HCT116 (cell line): ENCODE results near the gene TIMD4. TPM values are rescaled to one million over a fixed set of nuclear protein-coding genes. Genes with fewer than 3 reads are reported as not detected.

Source experiments
- ATAC-seq: fragments of 200-7000 bp; cut with Tn5 transposase; 2 replicates; pipeline ENCODE4 v1.9.1; 2020; ENCODE audit warnings: mild to moderate bottlenecking, moderate library complexity
- BruUV-seq: library from RNA; stranded (reverse); fragments of 400-500 nt; replicated peaks from 2 replicates; lab custom pipeline; 2021; lab: Mats Ljungman, UMichigan
- CTCF ChIA-PET: fragments of 300-600 bp; sonication (Branson Sonifier 250); formaldehyde crosslinking; loops from one replicate; lab custom pipeline; 2021; ENCODE audit warnings: antibody characterized with exemption; lab: Charles Lee
- POLR2A ChIA-PET: fragments of 300-600, 350-600 bp; sonication (Branson Sonifier 250); formaldehyde crosslinking; loops from one replicate; lab custom pipeline; 2021; ENCODE audit warnings: antibody characterized with exemption; lab: Charles Lee
- RAD21 ChIA-PET, 2 experiments: fragments of 300-600 bp; sonication (Branson Sonifier 250); formaldehyde crosslinking; loops; one replicate each; lab custom pipeline; 2023; ENCODE audit warnings: low total read pairs in 2 of 2; ENCODE audit not compliant: uncharacterized antibody in 2 of 2, unreplicated experiment in 2 of 2, low non-redundant PET in 1 of 2; lab: Charles Lee
- DNase-seq: peaks from one replicate; pipeline ENCODE4 v3.0.0-alpha.2; 2010; ENCODE audit warnings: low read depth, low spot score
- H2AFZ ChIP-seq: fragments of 200-600 bp; shearing (Covaris generic), sonication (generic); 2 replicates; pipeline ENCODE4 v1.6.1; 2017; ENCODE audit warnings: low read depth, mixed run types, mixed read lengths, antibody characterized with exemption, low read length; ENCODE audit not compliant: poor library complexity, severe bottlenecking
- H3K27ac ChIP-seq: 2 replicates; pipeline ENCODE4 v1.5.1; 2012; ENCODE audit warnings: low read depth, low read length
- H3K27me3 ChIP-seq: fragments of 200-600 bp; sonication (generic); 2 replicates; pipeline ENCODE4 v1.6.1; 2016; ENCODE audit warnings: mixed run types, low read length, mixed read lengths; ENCODE audit not compliant: insufficient read depth
- H3K36me3 ChIP-seq, 2 experiments: fragments of 200-500 bp in 1 of 2; fragments of 200-600 bp in 1 of 2; sonication (Bioruptor generic) in 1 of 2; sonication (generic) in 1 of 2; 2 replicates each; pipeline versions ENCODE4 v1.5.1 to v1.6.1; 2014 to 2016; ENCODE audit warnings: low read length in 2 of 2, inconsistent platforms in 1 of 2, mixed read lengths in 1 of 2, mixed run types in 1 of 2; ENCODE audit not compliant: insufficient read depth in 2 of 2, control insufficient read depth in 1 of 2
- H3K4me1 ChIP-seq, 2 experiments: fragments of 200-600 bp in 1 of 2; sonication (generic) in 1 of 2; 2 replicates each; pipeline versions ENCODE4 v1.5.1 to v1.6.1; 2012 to 2017; ENCODE audit warnings: low read length in 2 of 2, inconsistent platforms in 1 of 2, mild to moderate bottlenecking in 1 of 2, mixed read lengths in 1 of 2, mixed run types in 1 of 2, moderate library complexity in 1 of 2; ENCODE audit not compliant: insufficient read depth in 2 of 2, control insufficient read depth in 1 of 2
- H3K4me2 ChIP-seq: fragments of 200-600 bp; sonication (generic); 2 replicates; pipeline ENCODE4 v1.6.1; 2017; ENCODE audit warnings: mixed run types, low read length, mixed read lengths
- H3K4me3 ChIP-seq, 2 experiments: fragments of 200-600 bp in 1 of 2; sonication (generic) in 1 of 2; replicated peaks in 1 of 2; 2 replicates each; pipeline ENCODE4 v1.5.1; 2011 to 2016; ENCODE audit warnings: low read length in 2 of 2, control low read depth in 1 of 2, low read depth in 1 of 2, mild to moderate bottlenecking in 1 of 2, mixed read lengths in 1 of 2, mixed run types in 1 of 2
- H3K79me2 ChIP-seq: fragments of 200-600 bp; sonication (generic); 2 replicates; pipeline ENCODE4 v1.6.1; 2017; ENCODE audit warnings: mild to moderate bottlenecking, mixed run types, low read length, moderate library complexity, mixed read lengths; ENCODE audit not compliant: insufficient read depth
- H3K9ac ChIP-seq: fragments of 200-600 bp; sonication (generic); 2 replicates; pipeline ENCODE4 v1.6.1; 2016; ENCODE audit warnings: low read length, mixed read lengths
- H3K9me2 ChIP-seq: fragments of 200-600 bp; sonication (generic), shearing (Covaris generic); 2 replicates; pipeline ENCODE4 v1.6.1; 2017; ENCODE audit warnings: mixed run types, mild to moderate bottlenecking, moderate library complexity; ENCODE audit not compliant: insufficient read depth
- H3K9me3 ChIP-seq, 2 experiments: fragments of 200-500 bp in 1 of 2; fragments of 200-600 bp in 1 of 2; sonication (Bioruptor generic) in 1 of 2; sonication (generic) in 1 of 2; 2 replicates each; pipeline ENCODE4 v1.6.1; 2014 to 2017; ENCODE audit warnings: low read length in 2 of 2, mixed read lengths in 2 of 2, inconsistent platforms in 1 of 2, low read depth in 1 of 2, mild to moderate bottlenecking in 1 of 2, mixed run types in 1 of 2, moderate library complexity in 1 of 2; ENCODE audit not compliant: control insufficient read depth in 1 of 2, insufficient read depth in 1 of 2
- H4K20me1 ChIP-seq: fragments of 200-600 bp; sonication (generic), shearing (Covaris generic); 2 replicates; pipeline ENCODE4 v1.6.1; 2017; ENCODE audit warnings: mixed run types, mild to moderate bottlenecking, moderate library complexity; ENCODE audit not compliant: insufficient read depth
- ATF3 ChIP-seq: IDR thresholded peaks from 2 replicates; pipeline ENCODE4 v1.6.1; 2012
- CEBPB ChIP-seq: IDR thresholded peaks from 2 replicates; pipeline ENCODE4 v1.6.1; 2012; ENCODE audit warnings: low read depth
- CTCF ChIP-seq, 3 experiments: fragments of 200-600 bp in 1 of 3; sonication (generic) in 1 of 3; IDR thresholded peaks in 2 of 3; conservative IDR thresholded peaks in 1 of 3; 2 replicates each; pipeline ENCODE4 v1.5.1; 2012 to 2017; ENCODE audit warnings: low read depth in 2 of 3, low read length in 2 of 3, antibody characterized with exemption in 1 of 3, borderline replicate concordance in 1 of 3, control low read depth in 1 of 3, mild to moderate bottlenecking in 1 of 3, mixed read lengths in 1 of 3, mixed run types in 1 of 3, moderate library complexity in 1 of 3; ENCODE audit not compliant: insufficient read depth in 1 of 3
- EGR1 ChIP-seq: IDR thresholded peaks from 2 replicates; pipeline ENCODE4 v1.6.1; 2012; ENCODE audit warnings: low read depth
- ELF1 ChIP-seq: IDR thresholded peaks from 2 replicates; pipeline ENCODE4 v1.6.1; 2012; ENCODE audit warnings: low read depth, borderline replicate concordance
- EZH2 ChIP-seq: fragments of 200-600 bp; sonication (generic); IDR thresholded peaks from 2 replicates; pipeline ENCODE4 v1.6.1; 2017; ENCODE audit warnings: antibody characterized with exemption, mixed run types
- EZH2phosphoT487 ChIP-seq: fragments of 200-600 bp; IDR thresholded peaks from 2 replicates; pipeline ENCODE4 v1.6.1; 2018; ENCODE audit warnings: antibody characterized with exemption, borderline replicate concordance
- FOSL1 ChIP-seq: IDR thresholded peaks from 2 replicates; pipeline ENCODE4 v1.6.1; 2012; ENCODE audit warnings: low read depth
- JUND ChIP-seq: IDR thresholded peaks from 2 replicates; pipeline ENCODE4 v1.6.1; 2012
- POLR2AphosphoS5 ChIP-seq: IDR thresholded peaks from 2 replicates; pipeline ENCODE4 v1.6.1; 2011; ENCODE audit warnings: mild to moderate bottlenecking, low read depth, low read length, moderate library complexity
- RAD21 ChIP-seq: IDR thresholded peaks from 2 replicates; pipeline ENCODE4 v1.6.1; 2012; ENCODE audit warnings: low read depth, mild to moderate bottlenecking
- SIN3A ChIP-seq: IDR thresholded peaks from 2 replicates; pipeline ENCODE4 v1.6.1; 2012; ENCODE audit warnings: low read depth
- SRF ChIP-seq: IDR thresholded peaks from 2 replicates; pipeline ENCODE4 v1.6.1; 2012; ENCODE audit warnings: low read depth
- TCF7L2 ChIP-seq: IDR thresholded peaks from 2 replicates; pipeline ENCODE4 v1.7.0; 2011; ENCODE audit warnings: borderline replicate concordance, inconsistent platforms; ENCODE audit not compliant: insufficient read depth, insufficient read length; ENCODE audit errors: extremely low read depth
- ZFX ChIP-seq: fragments of 450-650 bp; IDR thresholded peaks from 2 replicates; pipeline ENCODE4 v1.6.1; 2017
- intact Hi-C: fragments of 100-400 bp; cut with micrococcal nuclease; formaldehyde crosslinking; loops from 2 replicates; pipeline ENCODE4 v1.10.0; 2022
- total RNA-seq: library from RNA; stranded (reverse); gene quantifications from one replicate; pipeline ENCODE4 v1.2.1, GENCODE V29; 2021; ENCODE audit not compliant: unreplicated experiment
- TF ChIP-seq, protein P1 (sequence below): IDR thresholded peaks from 2 replicates; pipeline ENCODE4 v1.6.1; 2012

TIMD4 gene
- total RNA-seq, 1 experiment from 2014 or later = not detected

DNA sequence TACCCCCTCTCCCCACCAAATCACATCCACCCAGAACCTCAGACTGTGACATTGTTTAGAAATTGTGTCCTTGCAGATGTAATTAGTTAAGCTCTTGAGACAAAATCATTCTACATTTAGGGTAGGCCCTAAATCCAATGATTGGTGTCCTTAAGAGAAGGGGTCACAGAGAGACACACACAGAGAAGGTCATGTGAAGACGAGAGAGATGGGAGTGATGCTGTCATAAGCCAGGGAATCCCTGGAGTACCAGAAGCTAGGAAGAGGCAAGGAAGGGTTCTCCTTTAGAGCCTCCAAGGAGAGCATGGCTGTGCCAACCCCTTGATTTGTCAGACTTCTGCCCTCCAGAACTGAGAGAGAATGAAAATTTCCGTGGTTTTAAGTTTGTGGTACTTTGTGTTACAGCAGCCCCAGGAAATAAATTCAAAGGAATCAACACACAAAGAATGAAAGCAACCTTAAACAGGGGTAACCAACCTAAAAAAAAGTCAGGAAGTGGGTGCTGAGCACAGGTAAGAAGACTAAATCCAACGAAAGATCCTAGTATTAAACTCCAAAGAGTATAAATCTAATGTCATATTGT, 33.6 kb downstream of the TIMD4 start:
- BruUV-seq = no TSS peak
- CTCF ChIA-PET = no interaction called here
- H3K27me3 ChIP-seq = peaks cover 9% of the 10 kb centered on the region; the same call in 1 of the 2 replicates
- no peak overlapping the region for H3K4me3 ChIP-seq
- no peak overlapping the region for H3K4me2 ChIP-seq
- TF ChIP-seq EZH2 = no peak
- no peak for TF ChIP-seq SIN3A
- no peak for TF ChIP-seq SRF
- no peak for TF ChIP-seq POLR2AphosphoS5
- TF ChIP-seq CEBPB = no peak
- TF ChIP-seq RAD21 = no peak
- TF ChIP-seq TCF7L2 = no peak
- no peak for TF ChIP-seq ATF3
- TF ChIP-seq, all 23 proteins: peak for 0
- no peaks in the 10 kb centered on the region for H4K20me1 ChIP-seq
- no peak for ATAC-seq
- no peaks in the 10 kb centered on the region for H3K4me1 ChIP-seq
- H2AFZ ChIP-seq = no peak overlapping the region
- no peaks in the 10 kb centered on the region for H3K9me3 ChIP-seq
- H3K27ac ChIP-seq = no peak overlapping the region
- no peaks in the 10 kb centered on the region for H3K9me2 ChIP-seq
- ChIA-PET POLR2A (no interaction called here), RAD21 (no interaction called here)
- no peak for DNase-seq
- no peak overlapping the region for H3K9ac ChIP-seq
- no peaks in the 10 kb centered on the region for H3K36me3 ChIP-seq
- H3K79me2 ChIP-seq = no peaks in the 10 kb centered on the region
- intact Hi-C loops = no loop called here

DNA sequence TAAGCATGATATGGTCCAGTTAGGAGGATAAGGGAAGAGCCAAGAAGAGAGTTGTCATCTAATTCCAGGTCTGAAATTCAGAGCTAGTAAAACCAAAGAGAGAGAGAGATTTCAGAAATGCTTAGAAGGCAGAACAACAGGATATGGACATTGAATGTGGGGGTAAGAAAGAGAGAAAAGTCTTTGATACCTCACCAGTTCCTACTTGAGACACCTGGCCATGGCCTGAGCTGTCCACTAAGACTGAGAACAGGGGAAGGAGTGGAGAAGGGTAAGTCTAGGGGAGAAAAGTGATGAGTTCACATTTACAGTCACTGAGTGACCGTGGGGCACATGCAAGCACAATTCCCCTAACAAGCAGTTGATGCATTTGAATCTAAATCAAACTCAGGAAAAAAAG, 35.5 kb downstream of the TIMD4 start:
- BruUV-seq = no TSS peak
- Histone ChIP-seq H3K9me3 (no peaks in the 10 kb centered on the region), H3K79me2 (no peaks in the 10 kb centered on the region), H3K27ac (no peak overlapping the region), H3K36me3 (no peaks in the 10 kb centered on the region), H4K20me1 (no peaks in the 10 kb centered on the region), H2AFZ (no peak overlapping the region), H3K27me3 (peaks cover 10% of the 10 kb centered on the region; the same call in 1 of the 2 replicates), H3K4me2 (no peak overlapping the region), H3K4me1 (no peaks in the 10 kb centered on the region), H3K4me3 (no peak overlapping the region), H3K9me2 (no peaks in the 10 kb centered on the region), H3K9ac (no peak overlapping the region)
- POLR2A ChIA-PET = no interaction called here
- CTCF ChIA-PET = no interaction called here
- DNase-seq (no peak), ATAC-seq (no peak)
- intact Hi-C loops = no loop called here
- RAD21 ChIA-PET = no interaction called here
- TF ChIP-seq ELF1 = no peak
- no peak for TF ChIP-seq CTCF (IDR thresholded peaks at IDR 0.05 in 2 of 3, conservative IDR thresholded peaks at IDR 0.05 in 1 of 3; ENCODE audit: borderline replicate concordance in 1 of 3, insufficient read depth in 1 of 3, low read depth in 2 of 3, low read length in 2 of 3)
- TF ChIP-seq, protein P1, sequence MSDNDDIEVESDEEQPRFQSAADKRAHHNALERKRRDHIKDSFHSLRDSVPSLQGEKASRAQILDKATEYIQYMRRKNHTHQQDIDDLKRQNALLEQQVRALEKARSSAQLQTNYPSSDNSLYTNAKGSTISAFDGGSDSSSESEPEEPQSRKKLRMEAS = no peak
- no peak for TF ChIP-seq EGR1
- TF ChIP-seq JUND = no peak
- TF ChIP-seq TCF7L2 = no peak
- TF ChIP-seq SIN3A = no peak
- no peak for TF ChIP-seq ATF3
- TF ChIP-seq FOSL1 = no peak
- TF ChIP-seq ZFX = no peak
- no peak for TF ChIP-seq EZH2phosphoT487
